H1 (cell line): ENCODE data around the gene CYP27B1. TPM values are rescaled to one million over a fixed set of nuclear protein-coding genes. Genes with fewer than 3 reads are reported as not detected.

Source experiments
- CHD2 ChIP-seq: IDR thresholded peaks from 2 replicates; pipeline ENCODE4 v1.6.1; 2012; ENCODE audit warnings: low read length, improper control_type of control experiment
- CREB1 ChIP-seq: IDR thresholded peaks from 2 replicates; pipeline ENCODE4 v1.6.1; 2012; ENCODE audit warnings: inconsistent platforms
- EZH2 ChIP-seq: fragments of 200-600 bp; sonication (generic); IDR thresholded peaks from 2 replicates; pipeline ENCODE4 v1.7.1; 2012; ENCODE audit warnings: low read depth, mild to moderate bottlenecking, moderate library complexity, low read length, inconsistent platforms; ENCODE audit not compliant: severe bottlenecking
- HDAC2 ChIP-seq, 2 experiments: fragments of 300-600 bp in 1 of 2; sonication (generic) in 1 of 2; IDR thresholded peaks; 2 replicates each; pipeline ENCODE4 v1.6.1; 2011 to 2012; ENCODE audit warnings: low read depth in 2 of 2, low read length in 2 of 2, mild to moderate bottlenecking in 2 of 2, moderate library complexity in 2 of 2, borderline replicate concordance in 1 of 2, inconsistent platforms in 1 of 2
- MAFK ChIP-seq: IDR thresholded peaks from 2 replicates; pipeline ENCODE4 v1.6.1; 2012; ENCODE audit warnings: low read depth, mild to moderate bottlenecking, improper control_type of control experiment, low read length
- SAP30 ChIP-seq: fragments of 300-600 bp; sonication (generic); IDR thresholded peaks from 2 replicates; pipeline ENCODE4 v1.7.1; 2012; ENCODE audit warnings: low read length, moderate library complexity, mild to moderate bottlenecking, inconsistent platforms; ENCODE audit not compliant: insufficient read depth, insufficient replicate concordance
- polyA plus RNA-seq, 7 experiments: library from polyadenylated mRNA; depleted of rRNA in 3 of 7; stranded (reverse) in 5 of 7; unstranded in 2 of 7; fragments of >200 nt in 5 of 7; fragments of 200-250 nt in 2 of 7; gene quantifications; 1 replicate in 5 of 7; 2 replicates in 1 of 7; 4 replicates in 1 of 7; pipeline versions ENCODE4 v1.2.1 to v1.2.3, GENCODE V29; 2011 to 2013; ENCODE audit warnings: missing spikeins in 2 of 7, mixed read lengths in 2 of 7
- total RNA-seq: library from RNA; stranded (reverse); fragmentation: NEBNext Ultra II Directional; extraction: Animal tissue kit (Norgen Biotek cat#: 25700); gene quantifications from 2 replicates; pipeline ENCODE4 v1.2.1, GENCODE V29; 2021
- TF ChIP-seq, protein P1 (sequence below): fragments of 300-600 bp; sonication (generic); IDR thresholded peaks from 2 replicates; pipeline ENCODE4 v1.7.1; 2012; ENCODE audit warnings: low read length, moderate library complexity, mild to moderate bottlenecking, inconsistent platforms; ENCODE audit not compliant: insufficient replicate concordance
- TF ChIP-seq, protein P2 (sequence below): IDR thresholded peaks from 2 replicates; pipeline ENCODE4 v1.6.1; 2012; ENCODE audit warnings: inconsistent platforms
- TF ChIP-seq, protein P3 (sequence below): IDR thresholded peaks from 2 replicates; pipeline ENCODE4 v1.6.1; 2012; ENCODE audit warnings: inconsistent platforms

Gene CYP27B1
- total and polyA plus RNA-seq, 2 of the 8 experiments (the other 6 are each of a cell fraction or from before 2014, with no cell fraction given): 2.9 to 3.3 TPM

GRCh38 chr12:57730336-57731067, 36.4 kb downstream of the CYP27B1 start (continued):
- TF ChIP-seq, protein P1, sequence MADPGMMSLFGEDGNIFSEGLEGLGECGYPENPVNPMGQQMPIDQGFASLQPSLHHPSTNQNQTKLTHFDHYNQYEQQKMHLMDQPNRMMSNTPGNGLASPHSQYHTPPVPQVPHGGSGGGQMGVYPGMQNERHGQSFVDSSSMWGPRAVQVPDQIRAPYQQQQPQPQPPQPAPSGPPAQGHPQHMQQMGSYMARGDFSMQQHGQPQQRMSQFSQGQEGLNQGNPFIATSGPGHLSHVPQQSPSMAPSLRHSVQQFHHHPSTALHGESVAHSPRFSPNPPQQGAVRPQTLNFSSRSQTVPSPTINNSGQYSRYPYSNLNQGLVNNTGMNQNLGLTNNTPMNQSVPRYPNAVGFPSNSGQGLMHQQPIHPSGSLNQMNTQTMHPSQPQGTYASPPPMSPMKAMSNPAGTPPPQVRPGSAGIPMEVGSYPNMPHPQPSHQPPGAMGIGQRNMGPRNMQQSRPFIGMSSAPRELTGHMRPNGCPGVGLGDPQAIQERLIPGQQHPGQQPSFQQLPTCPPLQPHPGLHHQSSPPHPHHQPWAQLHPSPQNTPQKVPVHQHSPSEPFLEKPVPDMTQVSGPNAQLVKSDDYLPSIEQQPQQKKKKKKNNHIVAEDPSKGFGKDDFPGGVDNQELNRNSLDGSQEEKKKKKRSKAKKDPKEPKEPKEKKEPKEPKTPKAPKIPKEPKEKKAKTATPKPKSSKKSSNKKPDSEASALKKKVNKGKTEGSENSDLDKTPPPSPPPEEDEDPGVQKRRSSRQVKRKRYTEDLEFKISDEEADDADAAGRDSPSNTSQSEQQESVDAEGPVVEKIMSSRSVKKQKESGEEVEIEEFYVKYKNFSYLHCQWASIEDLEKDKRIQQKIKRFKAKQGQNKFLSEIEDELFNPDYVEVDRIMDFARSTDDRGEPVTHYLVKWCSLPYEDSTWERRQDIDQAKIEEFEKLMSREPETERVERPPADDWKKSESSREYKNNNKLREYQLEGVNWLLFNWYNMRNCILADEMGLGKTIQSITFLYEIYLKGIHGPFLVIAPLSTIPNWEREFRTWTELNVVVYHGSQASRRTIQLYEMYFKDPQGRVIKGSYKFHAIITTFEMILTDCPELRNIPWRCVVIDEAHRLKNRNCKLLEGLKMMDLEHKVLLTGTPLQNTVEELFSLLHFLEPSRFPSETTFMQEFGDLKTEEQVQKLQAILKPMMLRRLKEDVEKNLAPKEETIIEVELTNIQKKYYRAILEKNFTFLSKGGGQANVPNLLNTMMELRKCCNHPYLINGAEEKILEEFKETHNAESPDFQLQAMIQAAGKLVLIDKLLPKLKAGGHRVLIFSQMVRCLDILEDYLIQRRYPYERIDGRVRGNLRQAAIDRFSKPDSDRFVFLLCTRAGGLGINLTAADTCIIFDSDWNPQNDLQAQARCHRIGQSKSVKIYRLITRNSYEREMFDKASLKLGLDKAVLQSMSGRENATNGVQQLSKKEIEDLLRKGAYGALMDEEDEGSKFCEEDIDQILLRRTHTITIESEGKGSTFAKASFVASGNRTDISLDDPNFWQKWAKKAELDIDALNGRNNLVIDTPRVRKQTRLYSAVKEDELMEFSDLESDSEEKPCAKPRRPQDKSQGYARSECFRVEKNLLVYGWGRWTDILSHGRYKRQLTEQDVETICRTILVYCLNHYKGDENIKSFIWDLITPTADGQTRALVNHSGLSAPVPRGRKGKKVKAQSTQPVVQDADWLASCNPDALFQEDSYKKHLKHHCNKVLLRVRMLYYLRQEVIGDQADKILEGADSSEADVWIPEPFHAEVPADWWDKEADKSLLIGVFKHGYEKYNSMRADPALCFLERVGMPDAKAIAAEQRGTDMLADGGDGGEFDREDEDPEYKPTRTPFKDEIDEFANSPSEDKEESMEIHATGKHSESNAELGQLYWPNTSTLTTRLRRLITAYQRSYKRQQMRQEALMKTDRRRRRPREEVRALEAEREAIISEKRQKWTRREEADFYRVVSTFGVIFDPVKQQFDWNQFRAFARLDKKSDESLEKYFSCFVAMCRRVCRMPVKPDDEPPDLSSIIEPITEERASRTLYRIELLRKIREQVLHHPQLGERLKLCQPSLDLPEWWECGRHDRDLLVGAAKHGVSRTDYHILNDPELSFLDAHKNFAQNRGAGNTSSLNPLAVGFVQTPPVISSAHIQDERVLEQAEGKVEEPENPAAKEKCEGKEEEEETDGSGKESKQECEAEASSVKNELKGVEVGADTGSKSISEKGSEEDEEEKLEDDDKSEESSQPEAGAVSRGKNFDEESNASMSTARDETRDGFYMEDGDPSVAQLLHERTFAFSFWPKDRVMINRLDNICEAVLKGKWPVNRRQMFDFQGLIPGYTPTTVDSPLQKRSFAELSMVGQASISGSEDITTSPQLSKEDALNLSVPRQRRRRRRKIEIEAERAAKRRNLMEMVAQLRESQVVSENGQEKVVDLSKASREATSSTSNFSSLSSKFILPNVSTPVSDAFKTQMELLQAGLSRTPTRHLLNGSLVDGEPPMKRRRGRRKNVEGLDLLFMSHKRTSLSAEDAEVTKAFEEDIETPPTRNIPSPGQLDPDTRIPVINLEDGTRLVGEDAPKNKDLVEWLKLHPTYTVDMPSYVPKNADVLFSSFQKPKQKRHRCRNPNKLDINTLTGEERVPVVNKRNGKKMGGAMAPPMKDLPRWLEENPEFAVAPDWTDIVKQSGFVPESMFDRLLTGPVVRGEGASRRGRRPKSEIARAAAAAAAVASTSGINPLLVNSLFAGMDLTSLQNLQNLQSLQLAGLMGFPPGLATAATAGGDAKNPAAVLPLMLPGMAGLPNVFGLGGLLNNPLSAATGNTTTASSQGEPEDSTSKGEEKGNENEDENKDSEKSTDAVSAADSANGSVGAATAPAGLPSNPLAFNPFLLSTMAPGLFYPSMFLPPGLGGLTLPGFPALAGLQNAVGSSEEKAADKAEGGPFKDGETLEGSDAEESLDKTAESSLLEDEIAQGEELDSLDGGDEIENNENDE: no peak
- TF ChIP-seq HDAC2 (IDR thresholded peaks at IDR 0.05; ENCODE audit: borderline replicate concordance in 1 of 2, low read depth in 2 of 2, low read length in 2 of 2) (no peak), SAP30 (no peak), MAFK (no peak), EZH2 (no peak), CHD2 (no peak), CREB1 (no peak)
- TF ChIP-seq, protein P2, sequence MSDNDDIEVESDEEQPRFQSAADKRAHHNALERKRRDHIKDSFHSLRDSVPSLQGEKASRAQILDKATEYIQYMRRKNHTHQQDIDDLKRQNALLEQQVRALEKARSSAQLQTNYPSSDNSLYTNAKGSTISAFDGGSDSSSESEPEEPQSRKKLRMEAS: no peak
- TF ChIP-seq, protein P3, sequence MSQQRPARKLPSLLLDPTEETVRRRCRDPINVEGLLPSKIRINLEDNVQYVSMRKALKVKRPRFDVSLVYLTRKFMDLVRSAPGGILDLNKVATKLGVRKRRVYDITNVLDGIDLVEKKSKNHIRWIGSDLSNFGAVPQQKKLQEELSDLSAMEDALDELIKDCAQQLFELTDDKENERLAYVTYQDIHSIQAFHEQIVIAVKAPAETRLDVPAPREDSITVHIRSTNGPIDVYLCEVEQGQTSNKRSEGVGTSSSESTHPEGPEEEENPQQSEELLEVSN: no peak
